ENCODE data around the gene OSMR.

- TF ChIP-seq EZH2 (IDR thresholded peaks at IDR 0.05; ENCODE audit: insufficient read depth, poor library complexity, severe bottlenecking), result no peak
- TF ChIP-seq EZH2phosphoT487 (IDR thresholded peaks at IDR 0.05; ENCODE audit: insufficient read depth, low read depth), result no peak
These were observed 71.0 kb downstream of the OSMR start for GRCh38 chr5:38916802-38917201.

All from GM23248 (cell line).